Stimulated activated CD8-positive, alpha-beta memory T cell treated with anti-CD3 and anti-CD28 coated beads, Interleukin-15, amount 100 ng/mL, for 1 hour (primary cell): ENCODE measurements around the gene MAP4K3.
"Not testable (repeated sequence)": the region's sequence is repeated elsewhere in the genome, so short reads cannot be mapped to it uniquely, and the experiment has no call there.

Source experiments
- DNase-seq: peaks from one replicate; pipeline ENCODE4 v3.0.0-alpha.2; 2020; ENCODE audit warnings: low read depth

MAP4K3 gene

DNA sequence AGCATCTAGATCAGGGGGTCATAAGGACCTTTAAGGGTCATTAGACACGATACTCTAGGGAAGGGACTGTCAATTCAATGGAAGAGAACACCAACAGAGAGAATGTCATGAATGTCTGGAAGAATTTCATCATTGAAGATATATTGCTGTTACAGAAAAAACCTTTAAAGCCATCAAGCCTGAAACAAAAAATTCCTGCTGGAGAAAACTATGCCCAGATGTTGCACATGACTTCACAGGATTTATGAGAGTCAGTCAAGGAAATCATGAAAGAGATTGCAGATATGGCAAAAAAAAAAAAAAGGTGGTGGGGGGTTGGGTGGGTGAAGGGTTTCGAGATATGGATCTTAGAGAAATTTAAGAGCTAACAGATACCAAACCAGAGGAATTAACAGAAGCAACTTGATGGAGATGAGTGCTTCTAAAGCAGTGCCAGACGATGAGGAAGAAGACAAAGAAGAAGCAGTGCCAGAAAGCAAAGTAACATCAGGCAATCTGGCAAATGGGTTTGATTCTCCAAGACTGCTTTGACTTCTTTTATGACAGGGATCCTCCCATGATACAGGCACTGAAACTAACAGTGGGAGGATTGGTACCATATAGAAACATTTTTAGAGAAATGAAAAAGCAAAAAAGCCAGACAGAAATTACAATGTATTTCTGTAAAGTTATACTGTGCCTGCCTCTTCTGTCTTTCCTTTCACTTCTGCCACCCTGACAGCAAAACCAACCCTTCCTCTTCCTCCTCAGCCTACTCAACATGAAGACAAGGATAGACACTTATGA, 28.5 kb downstream of the MAP4K3 start:
- DNase-seq = no peak

DNA sequence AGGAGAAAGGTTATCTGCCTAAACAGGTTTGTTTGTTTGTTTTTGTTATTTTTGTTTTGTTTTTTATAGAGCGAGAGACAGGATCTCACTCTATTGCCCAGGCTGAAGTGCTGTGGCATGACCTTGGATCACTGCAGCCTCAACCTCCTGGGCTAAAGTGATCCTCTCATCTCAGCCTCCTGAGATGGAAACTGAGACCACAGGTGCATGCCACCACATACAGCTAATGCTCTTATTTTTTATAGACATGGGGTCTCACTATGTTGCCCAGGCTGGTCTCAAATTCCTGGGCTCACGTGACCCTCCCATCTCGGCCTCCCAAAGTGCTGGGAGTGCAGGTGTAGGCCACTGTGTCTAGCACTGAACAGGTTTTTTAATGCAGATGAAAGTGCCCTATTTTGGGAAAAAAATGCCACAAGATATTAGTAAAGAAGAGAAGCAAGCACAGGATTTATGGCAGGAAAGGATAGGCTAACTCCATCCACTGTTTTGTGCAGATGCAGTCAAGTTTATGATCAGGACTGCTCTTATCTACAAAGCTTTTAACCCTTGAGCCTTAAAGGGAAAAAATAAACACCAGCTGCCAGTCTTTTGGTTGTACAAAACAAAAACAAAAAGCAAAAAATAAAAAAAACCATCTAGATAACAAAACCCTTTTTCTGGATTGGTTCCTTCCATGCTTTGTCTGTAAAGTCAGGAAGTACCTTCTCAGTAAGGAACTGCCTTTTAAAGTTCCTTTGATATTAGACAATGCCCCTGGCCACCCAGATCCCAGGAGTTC, 29.4 kb downstream of the MAP4K3 start:
- no peak for DNase-seq

DNA sequence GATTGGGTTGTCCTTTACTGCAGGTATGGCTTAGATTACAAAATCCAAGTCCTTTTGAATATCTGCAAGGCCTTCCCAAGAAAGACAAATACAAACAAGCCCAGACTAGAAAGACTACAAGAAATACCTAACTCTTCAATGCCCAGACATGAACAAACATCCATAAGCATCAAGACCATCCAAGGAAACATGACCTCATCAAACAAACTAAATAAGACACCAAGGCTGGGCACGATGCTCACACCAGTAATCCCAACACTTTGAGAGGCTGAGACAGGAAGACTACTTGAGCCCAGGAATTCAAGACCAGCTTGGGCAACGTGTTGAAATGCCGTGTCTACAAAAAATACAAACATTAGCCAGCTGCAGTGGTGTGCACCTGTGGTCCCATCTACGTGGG, 31.7 kb downstream of the MAP4K3 start:
- no peak for DNase-seq

- DNase-seq = no peak
These were observed 33.8 kb downstream of the MAP4K3 start for GRCh38 chr2:39403311-39403710.

GRCh38 chr2:39401319-39401718, 35.8 kb downstream of the MAP4K3 start:
- no peak for DNase-seq

DNA sequence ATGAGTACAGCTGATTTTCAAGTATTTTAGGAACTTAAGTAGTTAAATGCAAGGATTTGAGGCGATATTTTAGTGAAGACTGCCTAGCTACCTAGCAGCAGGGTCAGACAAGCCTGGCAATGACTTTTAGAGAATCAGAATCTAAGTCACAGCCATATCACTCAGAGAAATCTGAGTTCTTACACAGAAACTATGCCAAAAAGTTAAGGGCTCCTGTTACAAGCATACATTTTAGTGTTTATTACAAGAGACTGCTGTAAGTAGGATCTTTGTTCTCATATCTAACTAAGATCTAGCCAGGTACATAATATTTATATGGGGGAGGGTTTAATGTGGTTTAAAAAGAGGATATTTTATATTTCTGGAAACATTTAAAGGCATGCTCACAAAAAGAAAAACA, 37.5 kb downstream of the MAP4K3 start:
- DNase-seq = no peak

- DNase-seq = no peak
These were observed 41.8 kb downstream of the MAP4K3 start for GRCh38 chr2:39395313-39395712.

DNA sequence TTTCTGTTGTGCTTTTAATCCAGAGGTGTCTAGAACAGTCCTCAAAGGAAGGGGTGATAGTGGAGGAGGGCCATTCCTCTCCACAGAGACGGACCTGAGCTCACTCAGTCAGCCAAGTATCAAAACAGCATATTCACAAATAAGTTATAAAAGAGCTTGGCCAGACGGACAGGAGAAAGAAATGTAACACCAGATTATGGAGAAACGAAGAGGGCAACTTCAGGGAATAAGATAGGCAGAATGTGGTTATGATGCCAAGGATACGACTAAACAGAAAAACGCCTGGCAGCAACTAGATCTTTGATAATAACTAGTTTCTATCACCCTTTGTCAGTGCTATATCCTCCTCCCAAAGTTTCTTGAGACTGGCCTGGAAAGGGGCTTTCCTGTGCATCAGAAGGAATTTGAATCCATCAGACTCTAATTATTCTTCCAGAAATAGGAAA, 42.5 kb downstream of the MAP4K3 start:
- no peak for DNase-seq

DNA sequence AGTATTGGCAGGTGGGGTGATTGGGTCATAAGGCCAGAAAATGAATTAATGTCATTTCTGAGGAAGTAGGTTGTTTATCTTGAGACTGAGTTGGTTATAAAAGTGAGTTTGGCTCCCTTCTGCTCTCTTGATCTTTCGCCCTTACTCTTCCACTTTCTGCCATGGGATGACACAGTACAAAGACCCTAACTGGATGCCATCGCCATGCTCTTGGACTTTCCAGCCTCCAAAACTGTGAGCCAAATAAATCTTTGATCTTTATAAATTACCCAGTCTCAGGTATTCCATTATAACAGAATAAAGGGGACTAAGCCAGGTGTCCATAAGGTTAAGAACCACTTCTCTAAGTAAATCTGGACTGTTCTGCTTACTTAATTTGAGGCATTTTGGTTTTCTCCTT, 44.4 kb downstream of the MAP4K3 start:
- no peak for DNase-seq

DNA sequence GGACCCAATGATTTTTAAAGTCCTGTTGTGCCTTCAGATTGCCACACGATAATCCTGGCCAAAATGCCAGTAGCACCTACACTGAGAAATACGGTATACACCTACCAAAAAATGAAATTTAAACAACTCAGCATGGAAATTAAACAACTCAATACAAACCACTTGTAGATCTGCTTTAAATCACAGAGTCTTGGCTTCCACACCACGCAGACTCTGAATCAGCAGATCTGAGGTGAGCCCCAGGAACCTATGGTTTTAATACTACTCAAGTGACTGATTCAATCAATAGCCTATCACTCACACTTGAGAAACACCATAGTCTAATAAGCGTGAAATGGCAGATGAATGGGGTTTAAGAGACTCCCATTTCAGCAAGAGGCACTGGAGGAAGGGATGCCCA, 46.9 kb downstream of the MAP4K3 start:
- no peak for DNase-seq

DNA sequence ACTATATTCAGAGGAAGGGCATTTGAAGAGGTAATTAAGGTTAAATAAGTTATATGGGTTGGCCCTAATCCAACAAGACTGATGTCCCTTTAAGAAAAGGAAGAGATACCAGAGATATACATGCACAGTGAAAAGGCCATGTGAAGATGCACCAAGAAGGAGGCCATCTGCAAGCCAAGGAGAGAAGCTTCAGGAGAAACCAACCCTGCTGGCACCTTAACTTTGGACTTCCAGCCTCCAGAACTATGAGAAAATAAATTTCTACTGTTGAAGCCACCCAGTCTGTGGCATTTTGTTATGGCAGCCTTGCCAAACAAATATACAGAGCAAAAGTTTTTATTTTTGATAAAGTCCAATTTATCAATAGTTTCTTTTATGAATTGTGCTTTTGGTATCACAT, 51.0 kb downstream of the MAP4K3 start:
- no peak for DNase-seq

GRCh38 chr2:39385172-39385571, 51.9 kb downstream of the MAP4K3 start:
- DNase-seq = no peak

- not testable (repeated sequence) for DNase-seq
These were observed 53.0 kb downstream of the MAP4K3 start for GRCh38 chr2:39384071-39384470.

DNA sequence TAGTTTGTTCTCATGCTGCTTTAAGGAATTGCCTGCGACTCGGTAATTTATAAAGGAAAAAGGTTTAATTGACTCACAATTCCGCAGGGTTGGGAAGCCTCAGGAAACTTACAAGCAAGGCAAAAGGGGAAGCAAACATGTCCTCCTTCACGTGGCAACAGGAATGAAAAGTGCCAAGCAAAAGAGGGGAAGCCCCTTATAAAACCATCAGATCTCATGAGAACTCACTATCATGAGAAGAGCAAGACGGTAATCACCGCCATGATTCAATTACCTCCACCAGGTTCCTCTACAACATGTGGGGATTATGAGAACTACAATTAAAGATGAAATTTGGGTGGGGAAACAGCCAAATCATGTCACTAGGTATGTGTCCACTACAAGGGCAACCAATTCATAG, 53.9 kb downstream of the MAP4K3 start:
- no peak for DNase-seq

DNA sequence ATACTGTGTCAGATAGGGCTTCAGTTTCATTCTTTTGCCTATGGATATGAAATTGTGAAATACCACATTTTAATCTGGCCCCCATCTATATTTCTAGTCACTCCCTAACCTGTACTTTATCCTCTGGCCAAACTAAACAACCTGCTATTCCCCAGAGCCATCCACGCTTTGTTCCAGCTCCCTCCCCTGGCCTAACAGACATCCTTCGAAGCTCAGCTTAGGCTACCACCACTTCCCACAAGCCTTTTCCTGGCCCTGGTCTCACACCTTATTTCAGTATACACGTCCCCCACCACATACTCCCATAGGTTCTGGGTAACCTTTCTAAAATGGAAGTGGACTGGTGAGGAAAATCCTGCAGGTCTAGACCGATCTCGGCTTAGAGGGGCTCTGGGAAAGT, 55.4 kb downstream of the MAP4K3 start:
- no peak for DNase-seq

GRCh38 chr2:39380525-39381150, 56.4 kb downstream of the MAP4K3 start:
- no peak for DNase-seq

GRCh38 chr2:39379643-39380524, 57.2 kb downstream of the MAP4K3 start:
- DNase-seq = no peak

- no peak for DNase-seq
These were observed 58.1 kb downstream of the MAP4K3 start for GRCh38 chr2:39378968-39379367.

DNA sequence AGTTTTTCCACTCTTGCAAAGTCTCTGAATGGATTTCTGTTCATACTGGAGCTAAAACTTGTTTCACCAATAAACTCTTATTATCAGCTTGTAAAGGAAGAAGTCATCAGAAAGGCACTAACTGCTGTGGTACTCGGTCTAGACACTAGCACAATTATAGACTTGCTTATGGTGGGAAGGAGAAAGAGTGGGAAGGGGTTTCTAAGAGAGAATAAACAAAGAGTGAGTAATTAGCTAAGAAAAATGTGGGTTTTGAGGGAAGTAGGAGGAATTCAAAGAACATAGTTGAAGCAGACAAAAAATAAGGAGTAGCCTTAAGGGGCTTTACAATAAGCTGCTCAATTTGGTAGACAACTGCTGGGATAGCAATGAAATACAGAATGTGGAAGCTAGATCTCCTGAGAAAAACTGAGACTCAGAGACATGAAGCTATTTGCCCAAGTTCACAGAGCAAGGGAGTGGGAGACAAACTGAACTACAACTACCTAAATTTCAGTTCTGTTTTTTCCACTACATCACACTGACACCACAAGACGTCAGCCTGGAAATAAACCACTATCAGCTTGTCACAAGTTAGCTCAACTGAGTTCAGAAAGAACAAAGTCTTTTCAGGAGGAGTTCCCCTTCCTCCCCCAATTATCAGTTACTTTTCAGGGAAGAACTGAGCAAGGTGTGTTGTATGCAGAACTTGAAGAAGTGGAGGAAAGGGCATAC, 59.7 kb downstream of the MAP4K3 start:
- no peak for DNase-seq

DNA sequence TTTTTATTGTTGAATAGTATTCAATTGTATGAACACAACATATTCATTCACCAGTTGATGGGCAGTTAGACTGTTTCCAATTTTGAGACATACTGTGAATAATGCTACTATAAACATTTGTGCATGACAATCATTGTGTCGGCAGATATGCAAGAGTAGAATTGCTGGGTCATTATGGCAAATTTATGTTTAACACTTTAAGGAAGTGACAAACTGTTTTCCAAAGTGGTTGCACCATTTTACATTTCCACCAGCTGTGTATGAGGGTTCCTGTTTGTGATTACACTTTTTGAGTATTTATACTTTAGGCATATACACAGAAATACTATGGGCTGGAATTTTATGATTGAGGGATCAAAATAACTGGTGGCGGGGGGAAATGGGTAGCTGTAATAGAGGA, 61.2 kb downstream of the MAP4K3 start:
- DNase-seq = no peak

GRCh38 chr2:39373181-39373802, 63.8 kb downstream of the MAP4K3 start:
- DNase-seq = no peak
